ENCODE results near the gene ZC3H15. TPM values are rescaled to one million over a fixed set of nuclear protein-coding genes. Genes with fewer than 3 reads are reported as not detected.
"Not testable (repeated sequence)": the region's sequence is repeated elsewhere in the genome, so short reads cannot be mapped to it uniquely, and the experiment has no call there.

ZC3H15 gene
- total RNA-seq, 1 experiment from 2014 or later = 86.5 TPM

GRCh38 chr2:186517090-186517489 is 31.0 kb downstream of the ZC3H15 start:
- TF ChIP-seq CTCF (IDR thresholded peaks at IDR 0.05; ENCODE audit: unreplicated experiment) = no peak
- Mint-ChIP-seq H3K4me1 (ENCODE audit: low read depth, unreplicated experiment) (no peaks in the 10 kb centered on the region), H3K27ac (ENCODE audit: unreplicated experiment) (no peak overlapping the region), H3K27me3 (ENCODE audit: unreplicated experiment) (no peaks in the 10 kb centered on the region), H3K9me3 (ENCODE audit: low read depth, unreplicated experiment) (no peaks in the 10 kb centered on the region), H3K36me3 (ENCODE audit: insufficient read depth, unreplicated experiment) (peaks cover 29% of the 10 kb centered on the region), H3K4me3 (ENCODE audit: low read depth, unreplicated experiment) (no peak overlapping the region)
- DNase-seq = no peak
- BruUV-seq (replicated peaks) = no TSS peak
- intact Hi-C loops (cut with micrococcal nuclease; ENCODE audit: unreplicated experiment) = no loop called here
- CTCF ChIA-PET = interaction anchor here (2.1 kb wide), 1 partner anchor 125 kb away, joined by 4 read pairs; no protein-coding TSS in a partner anchor

GRCh38 chr2:186518291-186518690 is 32.2 kb downstream of the ZC3H15 start:
- Mint-ChIP-seq H3K4me3 (ENCODE audit: low read depth, unreplicated experiment) (no peak overlapping the region), H3K27me3 (ENCODE audit: unreplicated experiment) (no peaks in the 10 kb centered on the region), H3K4me1 (ENCODE audit: low read depth, unreplicated experiment) (no peaks in the 10 kb centered on the region), H3K27ac (ENCODE audit: unreplicated experiment) (peak overlapping the region; percentile 54), H3K36me3 (ENCODE audit: insufficient read depth, unreplicated experiment) (peaks cover 34% of the 10 kb centered on the region), H3K9me3 (ENCODE audit: low read depth, unreplicated experiment) (no peaks in the 10 kb centered on the region)
- CTCF ChIA-PET = interaction anchor here (2.1 kb wide), 1 partner anchor 124 kb away, joined by 4 read pairs; no protein-coding TSS in a partner anchor
- intact Hi-C loops (cut with micrococcal nuclease; ENCODE audit: unreplicated experiment) = no loop called here
- no TSS peak for BruUV-seq (replicated peaks)
- TF ChIP-seq CTCF (IDR thresholded peaks at IDR 0.05; ENCODE audit: unreplicated experiment) = no peak
- DNase-seq = no peak

GRCh38 chr2:186518945-186519344 is 32.9 kb downstream of the ZC3H15 start:
- intact Hi-C loops (cut with micrococcal nuclease; ENCODE audit: unreplicated experiment) = no loop called here
- Mint-ChIP-seq H3K36me3 (ENCODE audit: insufficient read depth, unreplicated experiment) (peaks cover 34% of the 10 kb centered on the region), H3K9me3 (ENCODE audit: low read depth, unreplicated experiment) (no peaks in the 10 kb centered on the region), H3K27me3 (ENCODE audit: unreplicated experiment) (no peaks in the 10 kb centered on the region), H3K4me1 (ENCODE audit: low read depth, unreplicated experiment) (no peaks in the 10 kb centered on the region), H3K27ac (ENCODE audit: unreplicated experiment) (no peak overlapping the region), H3K4me3 (ENCODE audit: low read depth, unreplicated experiment) (no peak overlapping the region)
- CTCF ChIA-PET = interaction anchor here (2.1 kb wide), 1 partner anchor 123 kb away, joined by 4 read pairs; no protein-coding TSS in a partner anchor
- DNase-seq = no peak
- no peak for TF ChIP-seq CTCF (IDR thresholded peaks at IDR 0.05; ENCODE audit: unreplicated experiment)
- BruUV-seq (replicated peaks) = no TSS peak

- DNase-seq; intact Hi-C loops (cut with micrococcal nuclease; ENCODE audit: unreplicated experiment); CTCF ChIA-PET; H3K27ac Mint-ChIP-seq (ENCODE audit: unreplicated experiment); H3K9me3 Mint-ChIP-seq (ENCODE audit: low read depth, unreplicated experiment); H3K4me3 Mint-ChIP-seq (ENCODE audit: low read depth, unreplicated experiment); H3K27me3 Mint-ChIP-seq (ENCODE audit: unreplicated experiment); BruUV-seq (replicated peaks); H3K4me1 Mint-ChIP-seq (ENCODE audit: low read depth, unreplicated experiment): not testable (repeated sequence)
- H3K36me3 Mint-ChIP-seq (ENCODE audit: insufficient read depth, unreplicated experiment) = peaks cover 30% of the 10 kb centered on the region
Observed at GRCh38 chr2:186521570-186522153, 35.6 kb downstream of the ZC3H15 start.

- H3K27ac Mint-ChIP-seq (ENCODE audit: unreplicated experiment) = no peak overlapping the region
- CTCF ChIA-PET = no interaction called here
- H3K4me1 Mint-ChIP-seq (ENCODE audit: low read depth, unreplicated experiment) = no peaks in the 10 kb centered on the region
- no TSS peak for BruUV-seq (replicated peaks)
- no peak for DNase-seq
- intact Hi-C loops (cut with micrococcal nuclease; ENCODE audit: unreplicated experiment) = no loop called here
- H3K4me3 Mint-ChIP-seq (ENCODE audit: low read depth, unreplicated experiment) = no peak overlapping the region
- TF ChIP-seq CTCF (IDR thresholded peaks at IDR 0.05; ENCODE audit: unreplicated experiment) = no peak
- no peaks in the 10 kb centered on the region for H3K27me3 Mint-ChIP-seq (ENCODE audit: unreplicated experiment)
- H3K9me3 Mint-ChIP-seq (ENCODE audit: low read depth, unreplicated experiment) = peaks cover 1% of the 10 kb centered on the region
- H3K36me3 Mint-ChIP-seq (ENCODE audit: insufficient read depth, unreplicated experiment) = peaks cover 26% of the 10 kb centered on the region
Observed at GRCh38 chr2:186522450-186522849, 36.4 kb downstream of the ZC3H15 start.
